GM23248 (cell line): ENCODE results near the gene GRN. TPM values are rescaled to one million over a fixed set of nuclear protein-coding genes. Genes with fewer than 3 reads are reported as not detected.
"Not testable (repeated sequence)": the region's sequence is repeated elsewhere in the genome, so short reads cannot be mapped to it uniquely, and the experiment has no call there.

Experiments used
- DNase-seq: peaks from one replicate; pipeline ENCODE4 v3.0.0-alpha.2; 2015
- H2AFZ ChIP-seq: fragments of 200-600 bp; sonication (generic); 2 replicates; pipeline ENCODE4 v1.6.1; 2016; ENCODE audit warnings: antibody characterized with exemption
- H3F3A ChIP-seq: fragments of 200-600 bp; sonication (generic); 2 replicates; pipeline ENCODE4 v1.6.1; 2016; ENCODE audit warnings: mild to moderate bottlenecking, antibody characterized with exemption, mixed run types; ENCODE audit not compliant: insufficient read depth
- H3K27ac ChIP-seq: fragments of 200-600 bp; sonication (generic); 2 replicates; pipeline ENCODE4 v1.5.1; 2016; ENCODE audit warnings: mild to moderate bottlenecking
- H3K27me3 ChIP-seq: fragments of 200-600 bp; sonication (generic); replicated peaks from 2 replicates; pipeline ENCODE4 v1.6.1; 2016; ENCODE audit warnings: mild to moderate bottlenecking; ENCODE audit not compliant: insufficient read depth
- H3K36me3 ChIP-seq: fragments of 200-600 bp; sonication (generic); 2 replicates; pipeline ENCODE4 v1.6.1; 2016; ENCODE audit warnings: low read depth, mild to moderate bottlenecking
- H3K4me1 ChIP-seq: fragments of 200-600 bp; sonication (generic); 2 replicates; pipeline ENCODE4 v1.6.1; 2016; ENCODE audit warnings: mild to moderate bottlenecking; ENCODE audit not compliant: insufficient read depth
- H3K4me2 ChIP-seq: fragments of 200-600 bp; sonication (generic); one replicate; pipeline ENCODE4 v1.6.1; 2016; ENCODE audit warnings: mild to moderate bottlenecking; ENCODE audit not compliant: unreplicated experiment
- H3K4me3 ChIP-seq: fragments of 200-600 bp; sonication (generic); 2 replicates; pipeline ENCODE4 v1.5.1; 2016; ENCODE audit warnings: mild to moderate bottlenecking
- H3K79me2 ChIP-seq: fragments of 200-600 bp; sonication (generic); 2 replicates; pipeline ENCODE4 v1.6.1; 2016; ENCODE audit warnings: mild to moderate bottlenecking; ENCODE audit not compliant: insufficient read depth
- H3K9ac ChIP-seq: fragments of 200-600 bp; sonication (generic); 2 replicates; pipeline ENCODE4 v1.6.1; 2016; ENCODE audit warnings: mild to moderate bottlenecking
- H3K9me2 ChIP-seq: fragments of 200-600 bp; sonication (generic); 2 replicates; pipeline ENCODE4 v1.6.1; 2016; ENCODE audit warnings: mixed run types, mild to moderate bottlenecking, moderate library complexity; ENCODE audit not compliant: insufficient read depth
- H3K9me3 ChIP-seq: fragments of 200-600 bp; sonication (generic); one replicate; pipeline ENCODE4 v1.6.1; 2017; ENCODE audit warnings: low read depth
- H4K20me1 ChIP-seq: fragments of 200-600 bp; sonication (generic); 2 replicates; pipeline ENCODE4 v1.6.0; 2016; ENCODE audit not compliant: insufficient read depth
- EZH2 ChIP-seq: fragments of 200-600 bp; sonication (generic); IDR thresholded peaks from 2 replicates; pipeline ENCODE4 v1.6.1; 2018; ENCODE audit warnings: antibody characterized with exemption, mild to moderate bottlenecking; ENCODE audit not compliant: insufficient read depth, poor library complexity, severe bottlenecking
- EZH2phosphoT487 ChIP-seq: fragments of 200-600 bp; sonication (generic); IDR thresholded peaks from 2 replicates; pipeline ENCODE4 v1.6.1; 2018; ENCODE audit warnings: antibody characterized with exemption, moderate library complexity, mild to moderate bottlenecking, low read depth; ENCODE audit not compliant: insufficient read depth
- WGBS, 2 experiments: methylation state at CpG; one replicate each; pipeline ENCODE4 v1.1.6; 2015 to 2017; ENCODE audit warnings: low lambda C conversion rate in 2 of 2, low coverage in 1 of 2; ENCODE audit errors: missing lambda C conversion rate in 2 of 2; 5-methylcytosine and 5-hydroxymethylcytosine counted together
- in situ Hi-C: fragments of 300-500 bp; cut with MboI; formaldehyde crosslinking; loops from 2 replicates; pipeline ENCODE4 v1.15.0; 2020
- polyA plus RNA-seq: library from polyadenylated mRNA; unstranded; fragments of >200 nt; fragmentation: Nextera tagmentation; extraction: Ambion mirVana; gene quantifications from 2 replicates; pipeline ENCODE4 v1.2.1, GENCODE V29; 2016
- total RNA-seq: library from RNA; depleted of rRNA; stranded (reverse); fragments of >200 nt; shearing (Covaris generic); gene quantifications from 2 replicates; pipeline ENCODE4 v1.2.3, GENCODE V29; 2014

GRN gene
- total and polyA plus RNA-seq, 2 experiments from 2014 or later, result 410 to 440 TPM

DNA sequence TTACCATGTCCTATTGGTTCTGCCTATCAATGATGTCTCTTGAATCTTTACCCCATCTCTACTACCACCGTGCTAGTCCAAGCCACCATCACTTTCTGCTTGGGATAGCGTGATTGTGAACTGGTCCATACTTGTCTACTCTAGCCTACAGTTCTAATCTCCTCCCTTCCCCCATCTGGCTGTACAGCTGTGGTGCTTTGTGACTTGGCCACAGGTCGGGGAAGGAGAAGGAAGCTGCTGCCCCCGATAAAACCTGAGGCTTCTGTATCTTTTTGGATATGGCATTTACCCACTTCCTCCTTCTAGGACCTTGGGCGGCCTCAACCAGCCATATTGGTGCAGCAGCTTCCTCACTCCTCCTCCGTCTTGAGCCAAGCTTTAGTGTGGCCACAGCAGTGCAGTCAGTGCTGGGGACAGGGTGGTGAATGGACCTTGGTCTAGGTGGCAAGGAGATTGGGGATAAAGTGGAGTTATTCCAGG lies 44.7 kb downstream of the GRN start:
- no peak overlapping the region for H3K9ac ChIP-seq
- peaks cover 8% of the 10 kb centered on the region; the same call in 1 of the 2 replicates for H3F3A ChIP-seq
- no peaks in the 10 kb centered on the region for H3K4me1 ChIP-seq
- no peak overlapping the region for H2AFZ ChIP-seq
- H3K79me2 ChIP-seq, result no peaks in the 10 kb centered on the region
- H3K9me3 ChIP-seq, result no peaks in the 10 kb centered on the region
- H3K4me2 ChIP-seq, result no peak overlapping the region
- no peak for DNase-seq
- in situ Hi-C loops, result no loop called here
- H3K27me3 ChIP-seq, result peaks cover 16% of the 10 kb centered on the region; the same call in 1 of the 2 replicates
- H3K27ac ChIP-seq, result no peak overlapping the region
- no peaks in the 10 kb centered on the region for H4K20me1 ChIP-seq
- H3K4me3 ChIP-seq, result no peak overlapping the region
- H3K36me3 ChIP-seq, result no peaks in the 10 kb centered on the region
- WGBS, 2 experiments, result 79 to 82% methylated on average over 6 of the region's 6 CpGs
- TF ChIP-seq EZH2phosphoT487, result no peak
- TF ChIP-seq EZH2, result no peak
- no peaks in the 10 kb centered on the region for H3K9me2 ChIP-seq

DNA sequence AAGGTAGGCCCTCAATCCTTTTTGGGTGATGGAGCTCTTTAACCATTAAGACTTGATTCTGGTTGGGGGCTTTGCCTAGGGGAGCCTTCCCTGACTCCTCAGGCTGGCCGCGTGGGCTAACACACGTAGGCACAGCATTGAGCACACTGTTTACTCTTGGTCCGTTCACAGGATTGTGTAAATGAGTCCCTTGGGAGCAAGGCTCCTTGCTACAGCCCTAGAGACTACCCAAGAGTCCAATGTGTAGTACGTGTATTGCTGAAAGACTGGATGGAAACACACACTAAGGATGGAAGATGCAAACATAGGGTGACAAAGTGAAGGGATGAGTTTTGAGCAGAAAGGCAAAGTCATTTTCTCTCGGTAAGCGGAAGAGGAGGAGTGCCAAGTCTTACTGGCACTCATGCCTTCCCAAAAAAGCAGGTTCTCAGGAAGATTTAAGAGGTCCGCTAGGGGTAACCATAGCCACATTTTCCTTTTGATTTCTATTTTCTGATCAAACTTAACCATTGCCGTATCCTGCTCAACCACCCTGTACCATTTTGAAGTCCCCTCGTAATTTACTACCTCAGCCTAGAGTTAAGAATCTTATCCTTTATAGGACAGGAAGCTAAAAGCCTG lies 45.3 kb downstream of the GRN start:
- TF ChIP-seq EZH2 (no peak), EZH2phosphoT487 (no peak)
- no peak overlapping the region for H3K4me2 ChIP-seq

DNA sequence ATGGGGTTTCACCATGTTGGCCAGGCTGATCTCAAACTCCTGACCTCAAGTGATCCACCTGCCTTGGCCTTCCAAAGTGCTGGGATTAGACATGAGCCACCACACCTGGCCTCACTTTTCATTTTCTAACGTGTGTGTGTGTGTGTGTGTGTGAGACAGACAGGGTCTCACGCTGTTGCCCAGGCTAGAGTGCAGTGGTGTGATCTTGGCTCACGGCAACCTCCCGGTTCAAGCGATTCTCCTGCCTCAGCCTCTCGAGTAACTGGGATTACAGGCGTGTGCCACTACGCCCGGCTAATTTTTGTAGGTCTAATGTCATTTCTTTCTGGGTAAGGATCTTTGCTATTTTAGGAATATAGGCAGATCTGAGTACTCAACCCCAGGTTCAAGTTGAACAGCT lies 49.0 kb downstream of the GRN start:
- WGBS, 2 experiments, result 80 to 83% methylated on average over 9 of the region's 9 CpGs

More for the DNA sequence above, 45.3 kb downstream of the GRN start:
- H2AFZ ChIP-seq, result no peak overlapping the region
- 65 to 68% methylated on average over 10 of the region's 10 CpGs for WGBS, 2 experiments
- no peak overlapping the region for H3K9ac ChIP-seq
- in situ Hi-C loops, result no loop called here
- no peaks in the 10 kb centered on the region for H4K20me1 ChIP-seq
- H3K9me3 ChIP-seq, result no peaks in the 10 kb centered on the region
- no peaks in the 10 kb centered on the region for H3K4me1 ChIP-seq
- no peaks in the 10 kb centered on the region for H3K36me3 ChIP-seq
- DNase-seq, result no peak
- H3F3A ChIP-seq, result peaks cover 8% of the 10 kb centered on the region; the same call in 1 of the 2 replicates
- no peaks in the 10 kb centered on the region for H3K79me2 ChIP-seq
- no peaks in the 10 kb centered on the region for H3K9me2 ChIP-seq
- no peak overlapping the region for H3K4me3 ChIP-seq
- no peak overlapping the region for H3K27ac ChIP-seq
- H3K27me3 ChIP-seq, result peaks cover 11% of the 10 kb centered on the region; the same call in 1 of the 2 replicates

DNA sequence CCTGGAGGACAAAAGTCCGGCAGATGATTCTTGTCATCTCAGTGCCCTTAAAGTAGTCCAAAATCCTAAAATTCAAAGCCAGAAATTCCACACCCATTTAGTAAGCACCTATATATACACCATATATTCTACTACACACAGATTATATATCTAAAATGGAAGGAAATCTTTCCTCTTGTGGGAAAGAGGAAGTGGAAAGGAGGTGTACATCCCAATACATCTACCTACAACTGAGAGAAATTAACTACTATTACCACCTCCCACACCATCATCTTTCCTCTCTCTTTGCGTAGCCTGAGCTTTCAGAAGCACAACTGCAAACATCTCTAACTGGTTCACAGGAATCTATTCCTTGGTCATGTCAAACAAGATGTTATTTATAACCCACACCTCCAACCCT lies 49.7 kb downstream of the GRN start:
- WGBS, 2 experiments, result 95 to 100% methylated on average over 2 of the region's 2 CpGs
- in situ Hi-C loops, result no loop called here

More for the DNA sequence above, 49.0 kb downstream of the GRN start:
- H3K27me3 ChIP-seq, H3K4me3 ChIP-seq, H3K27ac ChIP-seq, H3K4me2 ChIP-seq, H3F3A ChIP-seq, in situ Hi-C loops, H3K9ac ChIP-seq, H3K9me2 ChIP-seq, H3K4me1 ChIP-seq, H3K36me3 ChIP-seq, H3K79me2 ChIP-seq, H3K9me3 ChIP-seq, DNase-seq, H2AFZ ChIP-seq, H4K20me1 ChIP-seq: not testable (repeated sequence)

DNA sequence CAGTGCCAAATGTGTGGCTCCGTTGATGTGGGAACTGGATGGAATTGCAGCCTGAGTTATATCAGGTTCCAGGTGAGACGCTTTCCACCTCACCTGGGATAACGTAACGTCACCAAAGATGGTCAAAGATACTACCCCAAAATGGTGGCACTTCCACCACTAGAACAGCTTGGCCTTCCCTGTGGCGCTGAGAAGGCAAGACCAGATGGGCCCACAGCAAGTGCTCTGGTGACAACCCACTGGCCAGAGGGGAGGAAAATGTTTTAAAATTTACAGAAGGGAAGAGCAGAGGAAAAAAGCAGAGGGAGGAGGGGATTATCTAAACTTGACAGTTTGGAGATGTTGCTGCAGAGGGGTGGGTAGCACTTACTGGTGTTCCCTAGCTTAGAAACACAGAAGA lies 51.8 kb downstream of the GRN start:
- no peaks in the 10 kb centered on the region for H3K9me2 ChIP-seq
- no peak overlapping the region for H3K4me3 ChIP-seq
- no peak overlapping the region for H3K4me2 ChIP-seq
- in situ Hi-C loops, result no loop called here
- DNase-seq, result no peak
- 98 to 100% methylated on average over 5 of the region's 5 CpGs for WGBS, 2 experiments
- no peaks in the 10 kb centered on the region for H3K79me2 ChIP-seq
- H2AFZ ChIP-seq, result no peak overlapping the region
- no peaks in the 10 kb centered on the region for H3K9me3 ChIP-seq
- no peaks in the 10 kb centered on the region for H3K27me3 ChIP-seq
- no peaks in the 10 kb centered on the region for H4K20me1 ChIP-seq
- H3K4me1 ChIP-seq, result no peaks in the 10 kb centered on the region
- H3K9ac ChIP-seq, result no peak overlapping the region
- no peaks in the 10 kb centered on the region for H3F3A ChIP-seq
- no peak overlapping the region for H3K27ac ChIP-seq
- TF ChIP-seq EZH2phosphoT487 (no peak), EZH2 (no peak)
- peaks cover 7% of the 10 kb centered on the region; the same call in 1 of the 2 replicates for H3K36me3 ChIP-seq

More for the DNA sequence above, 49.7 kb downstream of the GRN start:
- no peaks in the 10 kb centered on the region for H3K27me3 ChIP-seq
- H3K4me2 ChIP-seq, result no peak overlapping the region
- TF ChIP-seq EZH2 (no peak), EZH2phosphoT487 (no peak)
- H3K27ac ChIP-seq, result no peak overlapping the region
- no peaks in the 10 kb centered on the region for H3K36me3 ChIP-seq
- no peak overlapping the region for H2AFZ ChIP-seq
- no peak overlapping the region for H3K9ac ChIP-seq
- H4K20me1 ChIP-seq, result no peaks in the 10 kb centered on the region
- no peaks in the 10 kb centered on the region for H3K9me3 ChIP-seq
- peaks cover 8% of the 10 kb centered on the region; the same call in 1 of the 2 replicates for H3F3A ChIP-seq
- H3K79me2 ChIP-seq, result no peaks in the 10 kb centered on the region
- H3K9me2 ChIP-seq, result no peaks in the 10 kb centered on the region
- no peak for DNase-seq
- H3K4me1 ChIP-seq, result no peaks in the 10 kb centered on the region
- H3K4me3 ChIP-seq, result no peak overlapping the region
